ENCODE results near the gene EXT2.

- TF ChIP-seq EZH2phosphoT487 (IDR thresholded peaks at IDR 0.05; ENCODE audit: borderline replicate concordance, low read length) (no peak), CTCF (conservative IDR thresholded peaks at IDR 0.05; ENCODE audit: low read depth, low read length) (no peak), EZH2 (IDR thresholded peaks at IDR 0.05; ENCODE audit: low read length, unreplicated experiment) (no peak)
Observed at GRCh38 chr11:44205352-44205751, 109.9 kb downstream of the EXT2 start.
